Ovary (tissue), 3 donors: ENCODE results near the gene SHISA9.

Experiments
- EP300 ChIP-seq: sonication (generic); formaldehyde crosslinking; IDR thresholded peaks from one replicate; pipeline ENCODE4 v1.6.1; 2017; ENCODE audit warnings: antibody characterized with exemption
- POLR2A ChIP-seq: fragments of 450-650 bp; IDR thresholded peaks from one replicate; pipeline ENCODE4 v1.6.1; 2017; ENCODE audit warnings: antibody characterized with exemption, mild to moderate bottlenecking, moderate library complexity
- TF ChIP-seq, protein P1 (sequence below), 3 donors: fragments of 450-650 bp in 2 of 3; fragments of 200-600 bp in 1 of 3; IDR thresholded peaks; one replicate each; pipeline versions ENCODE4 v1.5.1 to v1.8.0; 2016 to 2022; ENCODE audit warnings: antibody characterized with exemption in 3 of 3, mild to moderate bottlenecking in 1 of 3
- donor health status: DM: no; HTN: no; CAD: no.

DNA sequence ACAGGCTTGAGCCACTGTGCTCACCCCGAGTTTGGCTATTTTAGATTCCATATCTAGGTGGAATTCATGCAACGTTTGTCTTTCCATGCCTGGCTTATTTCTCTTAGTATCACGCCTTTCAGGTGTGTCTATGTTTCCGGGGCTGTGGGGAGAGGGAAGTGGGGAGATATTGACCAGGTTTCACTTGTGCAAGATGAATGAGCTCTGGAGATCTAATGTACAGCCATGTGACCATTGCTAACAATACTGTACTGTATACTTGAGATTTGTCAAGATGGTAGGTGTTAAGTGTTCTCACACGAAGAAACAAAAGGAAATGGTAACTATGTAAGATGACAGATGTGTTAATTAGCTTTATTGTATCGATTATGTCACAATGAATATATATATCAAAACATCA lies 199.6 kb downstream of the SHISA9 start:
- TF ChIP-seq, protein P1, sequence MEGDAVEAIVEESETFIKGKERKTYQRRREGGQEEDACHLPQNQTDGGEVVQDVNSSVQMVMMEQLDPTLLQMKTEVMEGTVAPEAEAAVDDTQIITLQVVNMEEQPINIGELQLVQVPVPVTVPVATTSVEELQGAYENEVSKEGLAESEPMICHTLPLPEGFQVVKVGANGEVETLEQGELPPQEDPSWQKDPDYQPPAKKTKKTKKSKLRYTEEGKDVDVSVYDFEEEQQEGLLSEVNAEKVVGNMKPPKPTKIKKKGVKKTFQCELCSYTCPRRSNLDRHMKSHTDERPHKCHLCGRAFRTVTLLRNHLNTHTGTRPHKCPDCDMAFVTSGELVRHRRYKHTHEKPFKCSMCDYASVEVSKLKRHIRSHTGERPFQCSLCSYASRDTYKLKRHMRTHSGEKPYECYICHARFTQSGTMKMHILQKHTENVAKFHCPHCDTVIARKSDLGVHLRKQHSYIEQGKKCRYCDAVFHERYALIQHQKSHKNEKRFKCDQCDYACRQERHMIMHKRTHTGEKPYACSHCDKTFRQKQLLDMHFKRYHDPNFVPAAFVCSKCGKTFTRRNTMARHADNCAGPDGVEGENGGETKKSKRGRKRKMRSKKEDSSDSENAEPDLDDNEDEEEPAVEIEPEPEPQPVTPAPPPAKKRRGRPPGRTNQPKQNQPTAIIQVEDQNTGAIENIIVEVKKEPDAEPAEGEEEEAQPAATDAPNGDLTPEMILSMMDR (IDR thresholded peaks at IDR 0.05), result no peak
- TF ChIP-seq EP300 (no peak), POLR2A (no peak)
